Neutrophil (primary cell): ENCODE results near the gene PDE4D.

ENCODE experiments used
- H3K27ac ChIP-seq: fragments of 200-600 bp; sonication (generic); 2 replicates; pipeline ENCODE4 v1.5.1; 2016; ENCODE audit warnings: mild to moderate bottlenecking, moderate library complexity
- H3K27me3 ChIP-seq: fragments of 200-600 bp; sonication (generic); 2 replicates; pipeline ENCODE4 v1.6.0; 2016; ENCODE audit warnings: mild to moderate bottlenecking
- H3K36me3 ChIP-seq: fragments of 200-600 bp; sonication (generic); 2 replicates; pipeline ENCODE4 v1.5.1; 2017
- H3K4me1 ChIP-seq, 2 experiments: fragments of 200-600 bp in 1 of 2; sonication (generic) in 1 of 2; 1 replicate in 1 of 2; 2 replicates in 1 of 2; pipeline versions ENCODE4 v1.5.1 to v1.6.1; 2013 to 2016; ENCODE audit warnings: low read depth in 1 of 2, low read length in 1 of 2, mild to moderate bottlenecking in 1 of 2, moderate library complexity in 1 of 2; ENCODE audit not compliant: control insufficient read depth in 1 of 2, insufficient read depth in 1 of 2
- H3K4me3 ChIP-seq, 2 experiments: fragments of 200-600 bp in 1 of 2; sonication (generic) in 1 of 2; 1 replicate in 1 of 2; 2 replicates in 1 of 2; pipeline ENCODE4 v1.5.1; 2013 to 2016; ENCODE audit warnings: low read depth in 1 of 2, low read length in 1 of 2, mild to moderate bottlenecking in 1 of 2, moderate library complexity in 1 of 2
- H3K9me3 ChIP-seq: fragments of 200-600 bp; sonication (generic); 2 replicates; pipeline ENCODE4 v1.5.1; 2016
- TF ChIP-seq, protein P1 (sequence below): fragments of 200-600 bp; sonication (generic); IDR thresholded peaks from 2 replicates; pipeline ENCODE4 v1.5.1; 2016; ENCODE audit warnings: antibody characterized with exemption

The PDE4D gene

DNA sequence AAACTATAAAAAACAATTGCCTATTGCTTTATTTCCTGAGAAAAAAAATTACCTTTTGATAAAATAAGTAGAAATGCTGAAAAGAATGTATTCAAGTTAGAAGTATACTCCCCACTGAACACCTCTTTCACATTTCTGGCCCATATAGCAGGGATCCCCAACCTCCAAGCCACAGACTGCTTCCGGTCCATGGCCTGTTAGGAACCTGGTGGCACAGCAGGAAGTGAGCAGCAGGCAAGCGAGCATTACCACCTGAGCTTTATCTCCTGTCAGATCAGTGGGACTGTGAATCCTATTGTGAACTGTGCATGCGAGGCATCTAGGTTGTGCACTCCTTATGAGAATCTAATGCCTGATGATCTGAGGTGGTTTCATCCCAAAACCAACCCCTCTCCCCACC is 746.8 kb downstream of the PDE4D start:
- Histone ChIP-seq H3K9me3 (no peaks in the 10 kb centered on the region), H3K4me3 (no peak overlapping the region), H3K27me3 (no peaks in the 10 kb centered on the region), H3K36me3 (peaks cover 3% of the 10 kb centered on the region), H3K27ac (no peak overlapping the region), H3K4me1 (no peaks in the 10 kb centered on the region)
- TF ChIP-seq, protein P1, sequence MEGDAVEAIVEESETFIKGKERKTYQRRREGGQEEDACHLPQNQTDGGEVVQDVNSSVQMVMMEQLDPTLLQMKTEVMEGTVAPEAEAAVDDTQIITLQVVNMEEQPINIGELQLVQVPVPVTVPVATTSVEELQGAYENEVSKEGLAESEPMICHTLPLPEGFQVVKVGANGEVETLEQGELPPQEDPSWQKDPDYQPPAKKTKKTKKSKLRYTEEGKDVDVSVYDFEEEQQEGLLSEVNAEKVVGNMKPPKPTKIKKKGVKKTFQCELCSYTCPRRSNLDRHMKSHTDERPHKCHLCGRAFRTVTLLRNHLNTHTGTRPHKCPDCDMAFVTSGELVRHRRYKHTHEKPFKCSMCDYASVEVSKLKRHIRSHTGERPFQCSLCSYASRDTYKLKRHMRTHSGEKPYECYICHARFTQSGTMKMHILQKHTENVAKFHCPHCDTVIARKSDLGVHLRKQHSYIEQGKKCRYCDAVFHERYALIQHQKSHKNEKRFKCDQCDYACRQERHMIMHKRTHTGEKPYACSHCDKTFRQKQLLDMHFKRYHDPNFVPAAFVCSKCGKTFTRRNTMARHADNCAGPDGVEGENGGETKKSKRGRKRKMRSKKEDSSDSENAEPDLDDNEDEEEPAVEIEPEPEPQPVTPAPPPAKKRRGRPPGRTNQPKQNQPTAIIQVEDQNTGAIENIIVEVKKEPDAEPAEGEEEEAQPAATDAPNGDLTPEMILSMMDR: no peak

DNA sequence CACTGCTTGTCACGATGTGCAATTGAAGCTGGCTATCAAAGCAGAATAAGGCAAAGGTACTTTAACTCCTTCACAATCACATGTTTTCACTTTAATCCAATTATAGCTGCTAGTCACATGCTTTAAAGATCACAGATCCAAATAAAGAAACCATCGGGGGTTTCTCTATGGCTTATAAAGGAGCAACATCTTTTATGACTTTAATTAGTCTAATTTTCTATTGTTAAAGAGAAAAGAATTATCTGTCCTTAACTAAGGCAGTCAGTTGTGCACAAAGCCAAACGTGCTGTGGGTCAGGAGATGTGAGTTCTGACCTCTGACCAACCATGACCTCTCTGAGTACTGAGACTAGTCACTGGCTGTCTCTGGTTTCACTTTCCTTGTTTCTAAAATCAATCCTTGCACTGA is 749.6 kb downstream of the PDE4D start:
- H3K4me3 ChIP-seq: no peak overlapping the region
- no peak overlapping the region for H3K27ac ChIP-seq
- H3K9me3 ChIP-seq: no peaks in the 10 kb centered on the region
- H3K36me3 ChIP-seq: no peaks in the 10 kb centered on the region
- H3K4me1 ChIP-seq: no peaks in the 10 kb centered on the region
- no peaks in the 10 kb centered on the region for H3K27me3 ChIP-seq
- TF ChIP-seq, protein P1: no peak

DNA sequence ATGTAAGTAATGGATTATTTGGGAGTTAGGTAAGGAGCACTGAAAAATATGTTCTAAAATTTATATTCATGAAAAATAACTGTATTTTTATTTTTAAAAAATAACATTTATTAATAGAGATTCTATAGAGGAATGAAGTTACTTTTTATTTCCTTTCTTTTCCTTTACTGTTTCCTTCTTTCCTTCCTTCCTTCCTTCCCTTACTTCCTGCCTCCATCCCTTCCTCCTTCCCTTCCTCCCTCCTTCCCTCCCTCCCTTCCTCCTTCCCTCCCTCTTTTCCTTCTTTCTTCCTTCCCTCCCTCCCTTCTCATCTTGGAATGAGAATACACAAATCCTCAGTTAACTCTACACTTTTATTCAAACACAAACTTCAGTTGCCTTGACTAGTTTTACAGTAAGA is 750.6 kb downstream of the PDE4D start:
- Histone ChIP-seq H3K36me3 (no peaks in the 10 kb centered on the region), H3K27me3 (no peaks in the 10 kb centered on the region), H3K9me3 (no peaks in the 10 kb centered on the region), H3K4me3 (no peak overlapping the region), H3K4me1 (no peaks in the 10 kb centered on the region), H3K27ac (no peak overlapping the region)
- TF ChIP-seq, protein P1: no peak

DNA sequence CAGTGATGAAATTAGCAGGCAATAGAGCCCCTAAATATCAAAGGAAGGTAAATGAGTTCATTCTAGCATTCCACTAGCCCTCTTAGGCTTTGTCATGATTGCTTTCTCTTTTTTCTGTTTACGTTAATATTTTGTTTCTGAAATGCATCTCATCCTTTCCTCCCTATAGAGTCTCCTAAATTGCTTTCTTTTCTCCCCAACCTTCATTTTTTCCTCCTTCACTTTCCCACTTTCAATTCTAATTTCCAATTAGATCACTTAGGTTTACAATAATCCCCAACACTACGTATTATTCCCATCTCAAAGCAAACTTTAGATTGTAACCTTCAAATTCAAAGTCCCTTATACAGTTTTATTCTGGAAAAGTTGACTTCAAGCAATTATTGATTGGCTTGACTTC is 751.4 kb downstream of the PDE4D start:
- TF ChIP-seq, protein P1: no peak
- H3K27ac ChIP-seq: no peak overlapping the region
- H3K9me3 ChIP-seq: no peaks in the 10 kb centered on the region
- H3K36me3 ChIP-seq: no peaks in the 10 kb centered on the region
- no peaks in the 10 kb centered on the region for H3K27me3 ChIP-seq
- H3K4me3 ChIP-seq: no peak overlapping the region
- no peaks in the 10 kb centered on the region for H3K4me1 ChIP-seq

DNA sequence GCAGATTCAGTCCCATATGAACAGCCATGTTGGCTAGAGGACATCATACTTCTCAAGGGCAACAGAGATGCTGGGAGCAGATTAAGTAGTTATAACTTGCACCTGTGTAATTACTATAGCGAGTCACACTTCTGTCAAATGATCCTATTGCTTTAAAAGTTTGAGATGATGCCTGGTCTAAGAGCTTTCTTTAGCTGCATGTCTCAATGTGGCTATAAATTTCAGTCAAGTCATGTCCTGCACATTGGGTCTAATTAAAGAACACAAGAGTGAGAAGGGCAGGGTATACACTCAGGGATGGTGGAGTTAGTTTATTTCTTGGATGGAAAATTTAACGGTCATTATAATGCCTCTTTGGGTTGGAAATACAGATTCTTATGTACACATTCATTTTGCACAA is 753.4 kb downstream of the PDE4D start:
- Histone ChIP-seq H3K27ac (no peak overlapping the region), H3K9me3 (no peaks in the 10 kb centered on the region), H3K36me3 (no peaks in the 10 kb centered on the region), H3K27me3 (no peaks in the 10 kb centered on the region), H3K4me1 (no peaks in the 10 kb centered on the region), H3K4me3 (no peak overlapping the region)
- TF ChIP-seq, protein P1: no peak

DNA sequence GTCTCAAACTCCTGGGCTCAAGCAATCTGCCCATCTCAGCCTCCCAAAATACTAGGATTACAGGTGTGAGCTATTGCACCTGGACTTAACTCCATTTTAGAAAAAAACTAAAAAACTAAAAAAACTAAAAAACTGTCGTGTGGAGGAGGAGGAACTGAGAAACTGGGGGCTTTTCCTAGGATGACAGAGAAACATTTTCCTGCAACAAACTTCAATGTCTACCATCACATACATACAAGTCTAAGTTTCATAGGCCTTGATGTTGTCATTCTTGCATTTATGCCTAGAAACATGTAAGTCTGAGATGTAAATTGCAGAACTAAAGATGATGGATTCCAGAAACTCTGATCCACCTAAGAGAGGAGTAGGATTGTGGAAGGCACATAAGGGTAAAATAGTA is 753.8 kb downstream of the PDE4D start:
- TF ChIP-seq, protein P1: no peak
- Histone ChIP-seq H3K27ac (no peak overlapping the region), H3K4me1 (no peaks in the 10 kb centered on the region)

More for the DNA sequence above, 753.8 kb downstream of the PDE4D start:
- Histone ChIP-seq H3K27me3 (no peaks in the 10 kb centered on the region), H3K36me3 (no peaks in the 10 kb centered on the region), H3K9me3 (no peaks in the 10 kb centered on the region), H3K4me3 (no peak overlapping the region)
